HepG2 (cell line): ENCODE results near the gene TRPT1. TPM values are rescaled to one million over a fixed set of nuclear protein-coding genes. Genes with fewer than 3 reads are reported as not detected.

ENCODE experiments used
- ARID5B ChIP-seq: IDR thresholded peaks from 2 replicates; pipeline ENCODE4 v1.4.0; 2020; ENCODE audit warnings: mild to moderate bottlenecking, missing genetic modification reagents
- CREB1 ChIP-seq, 2 experiments: fragments of 450-650 bp in 1 of 2; IDR thresholded peaks; 2 replicates each; pipeline ENCODE4 v1.6.1; 2016 to 2017; ENCODE audit warnings: control low read depth in 1 of 2, mild to moderate bottlenecking in 1 of 2, missing compliant biosample characterization in 1 of 2, missing genetic modification characterization in 1 of 2
- CREB3 ChIP-seq: sonication (generic); formaldehyde crosslinking; IDR thresholded peaks from 2 replicates; pipeline ENCODE4 v1.5.0; 2020; ENCODE audit warnings: missing genetic modification reagents
- HINFP ChIP-seq: sonication (generic); formaldehyde crosslinking; IDR thresholded peaks from 2 replicates; pipeline ENCODE4 v1.4.0; 2020; ENCODE audit warnings: low read depth, mild to moderate bottlenecking, missing genetic modification reagents
- HMG20B ChIP-seq: conservative IDR thresholded peaks from 2 replicates; pipeline ENCODE4 v1.6.1; 2016; ENCODE audit warnings: missing genetic modification reagents, missing compliant biosample characterization
- HNRNPUL1 ChIP-seq: fragments of 200-400 bp; formaldehyde crosslinking; IDR thresholded peaks from 2 replicates; pipeline ENCODE4 v1.6.1; 2017; ENCODE audit warnings: low read depth, mild to moderate bottlenecking, low read length, moderate library complexity
- KLF6 ChIP-seq: IDR thresholded peaks from 2 replicates; pipeline ENCODE4 v1.8.0; 2016; ENCODE audit warnings: missing biosample characterization, missing genetic modification reagents
- SRSF1 ChIP-seq: fragments of 200-400 bp; formaldehyde crosslinking; optimal IDR thresholded peaks from 2 replicates; pipeline ENCODE3; 2017; ENCODE audit warnings: mild to moderate bottlenecking, low read depth, low read length, moderate library complexity
- ZBTB3 ChIP-seq: sonication (generic); formaldehyde crosslinking; IDR thresholded peaks from 2 replicates; pipeline ENCODE4 v1.4.0; 2020; ENCODE audit warnings: low read depth, mild to moderate bottlenecking, moderate library complexity, missing genetic modification reagents, borderline replicate concordance
- ZNF24 ChIP-seq: fragments of 450-650 bp; IDR thresholded peaks from 2 replicates; pipeline ENCODE4 v1.6.1; 2017; ENCODE audit warnings: antibody characterized with exemption, mild to moderate bottlenecking
- ZNF496 ChIP-seq: sonication (generic); formaldehyde crosslinking; IDR thresholded peaks from 2 replicates; pipeline ENCODE4 v1.8.1; 2023; ENCODE audit warnings: mild to moderate bottlenecking, moderate library complexity, missing genetic modification reagents; ENCODE audit not compliant: insufficient replicate concordance
- ZNF577 ChIP-seq: sonication (generic); formaldehyde crosslinking; IDR thresholded peaks from 2 replicates; pipeline ENCODE4 v1.4.0; 2020; ENCODE audit warnings: mild to moderate bottlenecking, low read depth, missing genetic modification reagents, borderline replicate concordance
- ZNF891 ChIP-seq: sonication (generic); formaldehyde crosslinking; IDR thresholded peaks from 2 replicates; pipeline ENCODE4 v1.5.0; 2020; ENCODE audit warnings: mild to moderate bottlenecking, missing genetic modification reagents
- polyA plus RNA-seq, 8 experiments: library from polyadenylated mRNA; depleted of rRNA in 3 of 8; stranded (reverse) in 7 of 8; unstranded in 1 of 8; fragments of >200 nt; fragmentation: Illumina TruSeq in 4 of 8; extraction: Trizol in 4 of 8; gene quantifications; 2 replicates each; pipeline versions ENCODE4 v1.2.1 to v1.2.3, GENCODE V29; 2011 to 2016; ENCODE audit warnings: low read depth in 4 of 8, missing spikeins in 1 of 8, mixed read lengths in 1 of 8; ENCODE audit not compliant: insufficient read depth in 1 of 8
- total RNA-seq, 5 experiments: library from RNA; depleted of rRNA; stranded (reverse); fragments of >200 nt; fragmentation: Illumina TruSeq; extraction: Trizol; gene quantifications; 2 replicates each; pipeline ENCODE4 v1.2.3, GENCODE V29; 2016; ENCODE audit warnings: low read depth in 1 of 5
- TF ChIP-seq, protein P1 (sequence below): sonication (generic); formaldehyde crosslinking; IDR thresholded peaks from 2 replicates; pipeline ENCODE4 v1.5.1; 2020; ENCODE audit warnings: mild to moderate bottlenecking, missing genetic modification reagents, moderate library complexity
- TF ChIP-seq, protein P2 (sequence below): IDR thresholded peaks from 2 replicates; pipeline ENCODE4 v1.6.1; 2016; ENCODE audit warnings: mild to moderate bottlenecking

Gene TRPT1
- total and polyA plus RNA-seq, 2 of the 13 experiments (the other 11 are each of a cell fraction or from before 2014, with no cell fraction given), result 24.8 to 40.7 TPM

DNA sequence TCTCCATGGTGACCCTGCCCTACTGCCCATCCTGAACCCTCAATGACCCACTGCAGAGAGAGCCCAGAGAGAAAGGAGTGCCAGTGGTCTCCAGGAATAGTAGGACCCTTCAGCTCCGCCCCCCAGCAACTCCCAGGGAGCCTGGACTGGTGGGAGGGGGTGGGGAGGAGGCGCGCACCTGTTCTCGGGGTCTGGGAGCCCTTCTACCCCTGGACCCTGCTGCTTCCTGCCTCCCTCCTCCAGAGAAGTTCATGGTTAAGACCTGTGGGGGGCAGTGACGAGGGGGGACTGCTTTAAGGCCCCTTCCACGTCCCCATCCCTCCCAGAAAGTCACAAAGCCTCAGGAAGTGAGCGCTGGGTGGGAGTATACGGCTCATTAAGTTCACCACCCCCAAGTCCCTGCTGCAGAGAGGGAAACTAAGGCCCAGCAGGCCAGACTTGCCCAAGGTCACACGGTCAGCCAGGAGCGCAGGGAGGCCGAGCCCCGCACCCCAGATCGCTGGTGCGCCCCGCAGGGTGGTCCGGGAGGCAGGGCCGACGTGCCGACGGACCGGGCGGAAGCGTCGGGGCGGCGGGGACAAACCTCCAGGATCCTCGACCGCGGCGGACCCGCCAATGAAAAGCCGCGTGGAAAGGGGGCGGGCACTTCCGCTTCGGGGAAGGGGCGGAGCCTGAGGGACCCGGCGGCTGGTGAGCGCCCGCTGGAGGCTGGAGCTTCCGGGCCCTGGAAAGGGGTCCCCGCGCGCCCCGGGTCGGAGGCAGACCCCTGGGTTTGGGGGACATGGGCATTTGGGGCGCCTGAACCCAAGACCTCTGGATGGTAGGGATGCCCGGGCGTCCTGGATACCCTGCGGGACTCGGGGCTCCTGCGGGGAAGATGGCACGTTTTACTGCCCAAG is at the start of gene TRPT1, which contains the start of gene NUDT22 (continued):
- TF ChIP-seq, protein P1, sequence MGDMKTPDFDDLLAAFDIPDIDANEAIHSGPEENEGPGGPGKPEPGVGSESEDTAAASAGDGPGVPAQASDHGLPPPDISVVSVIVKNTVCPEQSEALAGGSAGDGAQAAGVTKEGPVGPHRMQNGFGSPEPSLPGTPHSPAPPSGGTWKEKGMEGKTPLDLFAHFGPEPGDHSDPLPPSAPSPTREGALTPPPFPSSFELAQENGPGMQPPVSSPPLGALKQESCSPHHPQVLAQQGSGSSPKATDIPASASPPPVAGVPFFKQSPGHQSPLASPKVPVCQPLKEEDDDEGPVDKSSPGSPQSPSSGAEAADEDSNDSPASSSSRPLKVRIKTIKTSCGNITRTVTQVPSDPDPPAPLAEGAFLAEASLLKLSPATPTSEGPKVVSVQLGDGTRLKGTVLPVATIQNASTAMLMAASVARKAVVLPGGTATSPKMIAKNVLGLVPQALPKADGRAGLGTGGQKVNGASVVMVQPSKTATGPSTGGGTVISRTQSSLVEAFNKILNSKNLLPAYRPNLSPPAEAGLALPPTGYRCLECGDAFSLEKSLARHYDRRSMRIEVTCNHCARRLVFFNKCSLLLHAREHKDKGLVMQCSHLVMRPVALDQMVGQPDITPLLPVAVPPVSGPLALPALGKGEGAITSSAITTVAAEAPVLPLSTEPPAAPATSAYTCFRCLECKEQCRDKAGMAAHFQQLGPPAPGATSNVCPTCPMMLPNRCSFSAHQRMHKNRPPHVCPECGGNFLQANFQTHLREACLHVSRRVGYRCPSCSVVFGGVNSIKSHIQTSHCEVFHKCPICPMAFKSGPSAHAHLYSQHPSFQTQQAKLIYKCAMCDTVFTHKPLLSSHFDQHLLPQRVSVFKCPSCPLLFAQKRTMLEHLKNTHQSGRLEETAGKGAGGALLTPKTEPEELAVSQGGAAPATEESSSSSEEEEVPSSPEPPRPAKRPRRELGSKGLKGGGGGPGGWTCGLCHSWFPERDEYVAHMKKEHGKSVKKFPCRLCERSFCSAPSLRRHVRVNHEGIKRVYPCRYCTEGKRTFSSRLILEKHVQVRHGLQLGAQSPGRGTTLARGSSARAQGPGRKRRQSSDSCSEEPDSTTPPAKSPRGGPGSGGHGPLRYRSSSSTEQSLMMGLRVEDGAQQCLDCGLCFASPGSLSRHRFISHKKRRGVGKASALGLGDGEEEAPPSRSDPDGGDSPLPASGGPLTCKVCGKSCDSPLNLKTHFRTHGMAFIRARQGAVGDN (CRISPR knock-in tag), result no peak
- TF ChIP-seq KLF6 (CRISPR knock-in tag), result peak; percentile 31; the same call in 1 of the 2 replicates
- peak; percentile 4; the same call in 1 of the 2 replicates for TF ChIP-seq ZNF891 (CRISPR knock-in tag)
- no peak for TF ChIP-seq ZNF496 (CRISPR knock-in tag)
- no peak for TF ChIP-seq CREB1 (IDR thresholded peaks at IDR 0.05)
- no peak for TF ChIP-seq CREB1 (CRISPR knock-in tag; IDR thresholded peaks at IDR 0.05)
- no peak for TF ChIP-seq CREB3 (CRISPR knock-in tag)
- TF ChIP-seq ZNF577 (CRISPR knock-in tag), result no peak
- TF ChIP-seq, protein P2, sequence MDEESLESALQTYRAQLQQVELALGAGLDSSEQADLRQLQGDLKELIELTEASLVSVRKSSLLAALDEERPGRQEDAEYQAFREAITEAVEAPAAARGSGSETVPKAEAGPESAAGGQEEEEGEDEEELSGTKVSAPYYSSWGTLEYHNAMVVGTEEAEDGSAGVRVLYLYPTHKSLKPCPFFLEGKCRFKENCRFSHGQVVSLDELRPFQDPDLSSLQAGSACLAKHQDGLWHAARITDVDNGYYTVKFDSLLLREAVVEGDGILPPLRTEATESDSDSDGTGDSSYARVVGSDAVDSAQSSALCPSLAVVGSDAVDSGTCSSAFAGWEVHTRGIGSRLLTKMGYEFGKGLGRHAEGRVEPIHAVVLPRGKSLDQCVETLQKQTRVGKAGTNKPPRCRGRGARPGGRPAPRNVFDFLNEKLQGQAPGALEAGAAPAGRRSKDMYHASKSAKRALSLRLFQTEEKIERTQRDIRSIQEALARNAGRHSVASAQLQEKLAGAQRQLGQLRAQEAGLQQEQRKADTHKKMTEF (CRISPR knock-in tag), result peak; percentile 63; the same call in 1 of the 2 replicates
- TF ChIP-seq HINFP (CRISPR knock-in tag), result no peak
- no peak for TF ChIP-seq ZBTB3 (CRISPR knock-in tag)
- TF ChIP-seq HMG20B (CRISPR knock-in tag), result no peak
- no peak for TF ChIP-seq ZNF24
- peak; percentile 17; the same call in 1 of the 2 replicates for TF ChIP-seq ARID5B (CRISPR knock-in tag)
- no peak for TF ChIP-seq SRSF1
- no peak for TF ChIP-seq HNRNPUL1
